Measurements from ENCODE around the gene MOSMO.

MOSMO gene

GRCh38 chr16:22075043-22075757, 67.3 kb downstream of the MOSMO start:
- Histone ChIP-seq H4K20me1 (ENCODE audit: insufficient read depth, low read length) (no peaks in the 10 kb centered on the region; the same call in 1 of the 2 replicates), H3K4me3 (ENCODE audit: low read depth in 1 of 2, low read length in 2 of 2) (no peak overlapping the region), H3K4me1 (ENCODE audit: insufficient read depth, low read length) (no peaks in the 10 kb centered on the region), H3K27me3 (ENCODE audit: insufficient read depth, low read length, poor library complexity) (no peaks in the 10 kb centered on the region), H2AFZ (ENCODE audit: low read depth, low read length) (no peak overlapping the region), H3K4me2 (ENCODE audit: insufficient read depth, low read length) (no peak overlapping the region), H3K9ac (ENCODE audit: low read depth, low read length) (no peak overlapping the region), H3K27ac (ENCODE audit: low read length) (no peak overlapping the region), H3K9me3 (ENCODE audit: insufficient read depth, low read length, severe bottlenecking) (no peaks in the 10 kb centered on the region), H3K79me2 (ENCODE audit: insufficient read depth, low read length) (no peaks in the 10 kb centered on the region), H3K36me3 (ENCODE audit: insufficient read depth, low read length) (no peaks in the 10 kb centered on the region)
- DNase-seq (no peak), ATAC-seq (ENCODE audit: insufficient read depth, low read depth) (no peak)
- no peak for TF ChIP-seq EZH2 (IDR thresholded peaks at IDR 0.05; ENCODE audit: borderline replicate concordance, low read depth, low read length, severe bottlenecking)

GRCh38 chr16:22075776-22076175, 67.9 kb downstream of the MOSMO start:
- Histone ChIP-seq H3K79me2 (ENCODE audit: insufficient read depth, low read length) (no peaks in the 10 kb centered on the region), H3K4me3 (ENCODE audit: low read depth in 1 of 2, low read length in 2 of 2) (no peak overlapping the region), H3K9me3 (ENCODE audit: insufficient read depth, low read length, severe bottlenecking) (no peaks in the 10 kb centered on the region), H3K27me3 (ENCODE audit: insufficient read depth, low read length, poor library complexity) (no peaks in the 10 kb centered on the region), H3K27ac (ENCODE audit: low read length) (no peak overlapping the region), H3K9ac (ENCODE audit: low read depth, low read length) (no peak overlapping the region), H2AFZ (ENCODE audit: low read depth, low read length) (no peak overlapping the region), H3K36me3 (ENCODE audit: insufficient read depth, low read length) (no peaks in the 10 kb centered on the region), H3K4me2 (ENCODE audit: insufficient read depth, low read length) (no peak overlapping the region), H4K20me1 (ENCODE audit: insufficient read depth, low read length) (no peaks in the 10 kb centered on the region; the same call in 1 of the 2 replicates), H3K4me1 (ENCODE audit: insufficient read depth, low read length) (no peaks in the 10 kb centered on the region)
- TF ChIP-seq EZH2 (IDR thresholded peaks at IDR 0.05; ENCODE audit: borderline replicate concordance, low read depth, low read length, severe bottlenecking) = no peak
- TF ChIP-seq CTCF (IDR thresholded peaks at IDR 0.05; ENCODE audit: borderline replicate concordance, extremely low read depth, low read length, poor library complexity, severe bottlenecking) = no peak
- ATAC-seq (ENCODE audit: insufficient read depth, low read depth) (no peak), DNase-seq (no peak)

- Histone ChIP-seq H3K27ac (ENCODE audit: low read length) (no peak overlapping the region), H3K79me2 (ENCODE audit: insufficient read depth, low read length) (no peaks in the 10 kb centered on the region), H3K4me1 (ENCODE audit: insufficient read depth, low read length) (no peaks in the 10 kb centered on the region), H3K9ac (ENCODE audit: low read depth, low read length) (no peak overlapping the region), H3K27me3 (ENCODE audit: insufficient read depth, low read length, poor library complexity) (no peaks in the 10 kb centered on the region), H4K20me1 (ENCODE audit: insufficient read depth, low read length) (no peaks in the 10 kb centered on the region; the same call in 1 of the 2 replicates), H3K9me3 (ENCODE audit: insufficient read depth, low read length, severe bottlenecking) (no peaks in the 10 kb centered on the region), H3K4me2 (ENCODE audit: insufficient read depth, low read length) (no peak overlapping the region), H2AFZ (ENCODE audit: low read depth, low read length) (no peak overlapping the region), H3K4me3 (ENCODE audit: low read depth in 1 of 2, low read length in 2 of 2) (no peak overlapping the region), H3K36me3 (ENCODE audit: insufficient read depth, low read length) (no peaks in the 10 kb centered on the region)
- DNase-seq (peak; percentile 71), ATAC-seq (ENCODE audit: insufficient read depth, low read depth) (peak; percentile 83)
- no peak for TF ChIP-seq EZH2 (IDR thresholded peaks at IDR 0.05; ENCODE audit: borderline replicate concordance, low read depth, low read length, severe bottlenecking)
- peak; percentile 87 for TF ChIP-seq CTCF (IDR thresholded peaks at IDR 0.05; ENCODE audit: borderline replicate concordance, extremely low read depth, low read length, poor library complexity, severe bottlenecking)
These were observed 69.9 kb downstream of the MOSMO start for GRCh38 chr16:22077700-22078313.

GRCh38 chr16:22078656-22079055, 70.7 kb downstream of the MOSMO start:
- Histone ChIP-seq H2AFZ (ENCODE audit: low read depth, low read length) (no peak overlapping the region), H3K4me1 (ENCODE audit: insufficient read depth, low read length) (no peaks in the 10 kb centered on the region), H4K20me1 (ENCODE audit: insufficient read depth, low read length) (no peaks in the 10 kb centered on the region; the same call in 1 of the 2 replicates), H3K9me3 (ENCODE audit: insufficient read depth, low read length, severe bottlenecking) (no peaks in the 10 kb centered on the region), H3K79me2 (ENCODE audit: insufficient read depth, low read length) (no peaks in the 10 kb centered on the region), H3K4me3 (ENCODE audit: low read depth in 1 of 2, low read length in 2 of 2) (no peak overlapping the region), H3K36me3 (ENCODE audit: insufficient read depth, low read length) (no peaks in the 10 kb centered on the region), H3K4me2 (ENCODE audit: insufficient read depth, low read length) (no peak overlapping the region), H3K9ac (ENCODE audit: low read depth, low read length) (no peak overlapping the region), H3K27me3 (ENCODE audit: insufficient read depth, low read length, poor library complexity) (no peaks in the 10 kb centered on the region), H3K27ac (ENCODE audit: low read length) (no peak overlapping the region)
- DNase-seq = no peak
- no peak for TF ChIP-seq EZH2 (IDR thresholded peaks at IDR 0.05; ENCODE audit: borderline replicate concordance, low read depth, low read length, severe bottlenecking)
- TF ChIP-seq CTCF (IDR thresholded peaks at IDR 0.05; ENCODE audit: borderline replicate concordance, extremely low read depth, low read length, poor library complexity, severe bottlenecking) = no peak
- no peak for ATAC-seq (ENCODE audit: insufficient read depth, low read depth)

Measured in DND-41 (cell line).